ENCODE results near the gene MSRB2.

DNA sequence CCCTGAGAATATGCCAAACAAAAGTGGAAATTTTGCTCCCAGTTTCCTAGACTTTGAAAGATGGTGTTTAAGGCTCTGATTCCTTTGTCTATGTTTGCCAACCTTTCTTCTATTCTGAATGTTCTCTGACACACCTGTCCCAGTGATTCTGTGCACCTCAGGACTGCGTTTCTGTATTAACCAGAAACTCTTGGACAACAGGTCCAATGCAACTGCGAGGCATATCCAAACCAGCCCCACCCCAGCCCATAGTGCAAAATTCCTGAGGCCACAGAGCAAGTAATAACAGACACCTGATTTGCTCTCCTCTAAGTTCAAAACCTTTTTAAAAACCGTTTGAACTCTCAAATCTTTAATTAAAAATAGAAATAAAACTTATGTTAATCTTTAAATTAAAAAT lies 37.0 kb upstream of the MSRB2 start:
- no peak for TF ChIP-seq POLR2A (IDR thresholded peaks at IDR 0.05)
- TF ChIP-seq, protein P1, sequence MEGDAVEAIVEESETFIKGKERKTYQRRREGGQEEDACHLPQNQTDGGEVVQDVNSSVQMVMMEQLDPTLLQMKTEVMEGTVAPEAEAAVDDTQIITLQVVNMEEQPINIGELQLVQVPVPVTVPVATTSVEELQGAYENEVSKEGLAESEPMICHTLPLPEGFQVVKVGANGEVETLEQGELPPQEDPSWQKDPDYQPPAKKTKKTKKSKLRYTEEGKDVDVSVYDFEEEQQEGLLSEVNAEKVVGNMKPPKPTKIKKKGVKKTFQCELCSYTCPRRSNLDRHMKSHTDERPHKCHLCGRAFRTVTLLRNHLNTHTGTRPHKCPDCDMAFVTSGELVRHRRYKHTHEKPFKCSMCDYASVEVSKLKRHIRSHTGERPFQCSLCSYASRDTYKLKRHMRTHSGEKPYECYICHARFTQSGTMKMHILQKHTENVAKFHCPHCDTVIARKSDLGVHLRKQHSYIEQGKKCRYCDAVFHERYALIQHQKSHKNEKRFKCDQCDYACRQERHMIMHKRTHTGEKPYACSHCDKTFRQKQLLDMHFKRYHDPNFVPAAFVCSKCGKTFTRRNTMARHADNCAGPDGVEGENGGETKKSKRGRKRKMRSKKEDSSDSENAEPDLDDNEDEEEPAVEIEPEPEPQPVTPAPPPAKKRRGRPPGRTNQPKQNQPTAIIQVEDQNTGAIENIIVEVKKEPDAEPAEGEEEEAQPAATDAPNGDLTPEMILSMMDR (IDR thresholded peaks at IDR 0.05): no peak
